A204.1 (cell line): ENCODE results near the gene SPP2.

Experiments
- FAIRE-seq: peaks from 2 replicates; lab custom pipeline; 2012; peaks lifted over from hg19 to GRCh38; lab: Jason Lieb, UNC

Gene SPP2, protein sequence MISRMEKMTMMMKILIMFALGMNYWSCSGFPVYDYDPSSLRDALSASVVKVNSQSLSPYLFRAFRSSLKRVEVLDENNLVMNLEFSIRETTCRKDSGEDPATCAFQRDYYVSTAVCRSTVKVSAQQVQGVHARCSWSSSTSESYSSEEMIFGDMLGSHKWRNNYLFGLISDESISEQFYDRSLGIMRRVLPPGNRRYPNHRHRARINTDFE

DNA sequence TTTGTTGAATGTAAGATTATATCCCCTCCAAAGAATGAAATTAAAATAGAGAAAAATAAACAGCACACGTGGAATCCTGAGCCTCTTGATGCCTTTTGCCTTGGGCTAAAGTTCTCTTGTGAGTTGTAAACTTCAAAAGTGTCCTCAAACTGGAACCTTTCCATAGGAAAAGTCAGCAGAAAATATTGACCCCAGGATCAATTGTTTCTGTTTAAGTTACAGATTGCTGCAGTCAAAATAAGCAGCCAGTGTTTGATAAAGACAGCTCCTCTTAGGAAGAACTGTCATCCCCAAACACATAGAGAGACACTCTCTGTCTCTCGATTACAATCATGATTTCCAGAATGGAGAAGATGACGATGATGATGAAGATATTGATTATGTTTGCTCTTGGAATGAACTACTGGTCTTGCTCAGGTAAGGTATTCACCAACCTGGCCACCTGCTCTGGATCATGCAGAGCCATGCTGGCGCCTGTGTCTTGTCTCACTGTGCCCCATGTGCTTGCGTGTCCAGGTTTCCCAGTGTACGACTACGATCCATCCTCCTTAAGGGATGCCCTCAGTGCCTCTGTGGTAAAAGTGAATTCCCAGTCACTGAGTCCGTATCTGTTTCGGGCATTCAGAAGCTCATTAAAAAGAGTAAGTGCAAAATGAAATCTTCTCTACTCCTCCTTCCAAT lies at the start of gene SPP2:
TSS of gene SPP2 (plus strand) at position 248 of the 681 bp plus-strand sequence. CDS start at position 333, 85 bp downstream.
- no peak for FAIRE-seq

DNA sequence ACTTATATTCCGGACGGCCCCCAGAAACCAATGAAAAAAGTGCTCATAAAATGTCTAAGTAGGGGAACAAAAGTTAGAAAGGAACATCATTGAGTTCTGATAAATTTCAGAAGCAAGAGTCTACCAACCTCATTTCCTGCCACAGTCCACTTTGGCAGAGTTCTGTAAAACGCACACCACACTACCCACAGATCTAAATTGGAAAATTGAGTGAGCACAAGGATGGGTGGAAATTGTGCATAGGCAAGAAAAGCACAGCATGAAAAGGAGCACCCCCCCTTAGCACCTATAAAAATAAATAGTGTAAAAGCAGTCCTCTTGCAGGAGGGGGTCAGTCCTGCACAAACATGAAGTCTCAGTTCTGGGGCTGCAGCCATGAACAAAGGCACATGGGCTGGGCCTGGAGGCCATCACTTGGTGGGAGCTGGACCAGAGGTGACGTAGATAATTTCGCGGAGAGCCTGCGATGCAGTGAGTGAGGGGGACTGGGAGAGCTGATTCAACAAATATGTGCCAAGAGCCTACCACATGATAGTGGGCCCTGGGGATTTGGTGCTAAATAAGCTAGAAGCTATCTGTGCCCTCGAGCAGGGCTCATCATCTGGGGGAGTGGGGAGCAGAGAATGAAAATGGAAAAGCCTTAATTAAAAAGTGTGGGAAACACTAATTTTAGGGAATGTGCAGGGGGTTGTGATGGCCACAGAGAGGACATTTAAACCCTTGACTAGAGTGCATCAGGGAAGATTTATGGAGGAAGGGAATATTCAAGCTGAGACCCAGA lies 48.9 kb upstream of the SPP2 start:
- no peak for FAIRE-seq

DNA sequence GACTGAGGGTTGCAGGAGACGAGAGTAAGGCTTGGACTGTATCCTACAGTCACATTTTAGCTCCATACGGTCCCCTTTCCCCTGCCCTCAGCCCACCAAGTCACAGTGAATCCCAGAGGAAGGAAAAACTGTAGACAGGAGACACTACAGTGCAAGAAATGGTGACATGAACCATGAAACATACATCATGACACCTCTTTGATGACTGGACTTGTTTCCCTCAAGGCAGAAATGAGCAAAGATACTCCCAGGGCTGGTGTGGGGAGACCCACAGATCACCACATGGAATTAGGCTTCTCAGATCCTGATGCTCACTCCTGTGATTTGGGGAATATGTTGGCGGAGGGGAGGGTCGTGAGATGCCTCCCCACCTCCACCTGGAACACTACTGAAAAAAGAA lies 48.2 kb upstream of the SPP2 start:
- no peak for FAIRE-seq

DNA sequence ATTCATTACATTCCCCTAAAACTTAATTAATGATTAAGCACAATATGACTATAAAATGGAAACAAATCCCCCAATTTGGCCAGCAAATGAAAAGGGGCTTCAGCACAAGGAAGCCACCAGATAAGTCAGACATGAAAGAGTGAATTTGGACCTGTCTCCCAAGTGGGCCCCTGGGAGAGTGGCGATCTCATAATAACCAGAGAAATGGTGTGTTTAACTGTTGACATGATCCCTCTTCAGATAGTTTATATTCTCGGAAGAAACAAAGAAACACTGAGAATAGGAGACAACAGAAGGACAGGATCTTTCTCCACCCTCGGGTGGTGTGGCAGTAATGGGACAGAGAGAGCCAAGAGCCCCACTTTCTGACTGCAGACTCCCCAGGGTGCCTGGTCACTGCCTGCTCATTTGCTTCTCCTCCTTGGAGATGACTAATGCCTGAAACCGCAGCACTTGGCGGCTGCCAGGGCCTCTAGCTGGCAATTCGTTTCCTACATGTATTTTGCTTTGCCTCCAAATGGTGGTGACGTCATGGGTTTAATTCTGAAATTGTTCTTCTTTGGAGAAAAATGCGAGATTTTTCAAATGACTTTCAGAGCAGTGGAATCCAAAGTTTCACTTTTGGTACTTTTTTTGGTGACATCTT lies 46.4 kb upstream of the SPP2 start:
- no peak for FAIRE-seq

DNA sequence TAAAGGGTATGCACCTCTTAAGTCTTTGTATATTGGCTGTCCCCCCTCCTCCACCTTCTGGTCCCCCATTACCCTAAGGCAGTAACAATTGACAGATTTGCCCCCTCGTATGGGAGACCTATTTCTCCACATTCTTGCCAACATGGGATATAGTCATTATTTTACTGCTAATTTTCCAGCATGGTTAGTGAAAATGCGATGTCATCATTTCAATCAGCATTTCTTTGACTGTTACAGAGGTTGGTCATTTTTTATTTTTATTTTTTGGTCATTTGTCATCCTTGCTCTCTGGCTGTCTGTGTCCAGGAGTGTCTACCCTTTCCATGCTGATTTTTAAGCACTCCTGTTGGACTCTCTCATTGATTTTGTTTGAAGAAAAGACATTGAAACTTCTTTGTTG lies 45.4 kb upstream of the SPP2 start:
- FAIRE-seq = no peak

DNA sequence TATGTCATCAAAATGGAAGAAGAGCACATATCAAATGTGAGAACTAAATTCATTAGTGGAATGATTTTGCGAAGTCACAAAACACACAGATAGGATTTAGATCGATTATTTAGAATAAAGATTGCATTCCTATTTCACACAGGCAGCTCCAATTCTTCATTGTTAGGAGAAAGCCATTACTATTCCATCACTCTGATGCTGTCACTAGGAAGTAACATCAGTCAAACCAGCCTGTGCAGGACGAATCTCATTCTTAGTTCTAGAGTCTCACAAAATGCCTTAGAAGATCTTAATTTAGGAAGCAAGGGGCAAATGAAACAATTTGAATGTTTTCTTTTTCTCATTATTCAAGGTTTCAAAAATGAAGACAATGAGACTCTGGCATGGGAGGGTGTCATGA lies 44.0 kb upstream of the SPP2 start:
- no peak for FAIRE-seq

DNA sequence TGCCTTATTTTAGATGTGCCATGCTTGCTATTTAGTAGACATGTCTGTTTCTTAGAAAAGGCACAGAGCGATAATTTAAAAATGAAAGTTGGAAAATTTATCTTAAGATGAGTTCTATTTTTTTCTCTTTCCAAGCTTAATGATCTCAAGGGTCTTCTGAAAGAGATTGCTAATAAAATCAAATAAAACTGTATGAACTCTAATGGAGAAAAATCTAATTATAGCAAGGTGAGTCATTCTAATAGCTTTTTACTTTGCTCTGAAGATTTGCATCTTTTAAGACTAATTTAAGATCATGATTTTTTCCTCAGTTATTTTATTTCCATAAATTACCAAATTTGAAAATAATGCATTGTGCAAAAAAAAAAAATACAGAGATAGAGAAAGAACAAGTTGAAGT lies 36.1 kb upstream of the SPP2 start:
- FAIRE-seq = no peak

DNA sequence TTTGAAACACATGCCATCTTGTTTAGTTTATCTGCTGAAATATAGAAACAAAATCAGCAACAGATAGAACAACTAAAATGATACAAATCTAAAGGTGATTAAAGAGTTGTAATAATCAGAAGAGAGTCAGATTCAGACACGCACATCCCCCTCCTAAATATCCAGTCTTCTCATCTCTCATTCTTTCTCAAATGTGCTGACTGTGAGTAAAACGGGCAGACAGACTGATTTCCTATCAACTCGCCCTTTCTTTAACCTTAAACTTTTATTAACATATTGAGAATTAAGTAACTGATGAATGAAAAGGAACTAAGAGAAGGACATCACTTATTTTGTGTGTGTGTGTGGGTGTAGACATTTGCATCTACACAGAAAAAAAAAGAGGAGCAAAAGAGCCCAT lies 34.6 kb upstream of the SPP2 start:
- no peak for FAIRE-seq

DNA sequence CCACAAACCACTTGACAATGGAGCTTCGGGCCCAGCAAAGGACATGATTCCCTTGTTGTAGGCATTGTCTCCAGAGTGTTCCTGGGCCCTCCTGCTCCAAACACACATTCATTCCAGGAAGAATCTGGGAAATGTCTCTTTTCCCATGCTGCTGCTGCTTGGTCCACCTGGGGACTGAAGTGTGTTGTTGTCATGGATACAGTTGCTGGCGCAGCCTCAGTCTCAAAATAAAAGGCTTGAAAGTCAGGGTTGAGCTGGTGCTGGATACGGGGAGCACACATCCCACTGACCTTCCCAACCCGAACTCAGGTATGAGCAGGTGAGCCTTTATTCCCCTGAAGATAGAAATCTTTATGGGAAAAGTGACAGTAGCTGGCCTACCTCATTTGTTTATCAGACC lies 30.6 kb upstream of the SPP2 start:
- no peak for FAIRE-seq

DNA sequence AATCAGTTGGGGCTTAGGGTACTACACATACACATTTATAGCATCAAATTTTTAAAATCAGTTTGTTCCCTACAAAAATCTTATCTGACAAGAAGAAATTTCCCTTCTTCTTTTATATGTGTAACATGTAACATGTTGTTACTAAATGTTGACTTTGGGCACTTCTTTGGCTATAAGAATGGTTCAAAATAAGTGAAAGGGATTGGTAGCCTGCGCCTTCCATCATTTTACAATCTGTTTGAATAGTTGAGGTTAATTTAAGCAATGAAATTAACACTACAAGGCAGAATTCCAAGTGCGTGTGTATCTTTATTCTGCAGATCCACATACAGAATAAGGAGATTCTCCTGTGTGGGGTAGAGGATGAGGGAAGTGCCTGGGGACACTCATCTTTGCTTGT lies 30.2 kb upstream of the SPP2 start:
- no peak for FAIRE-seq

DNA sequence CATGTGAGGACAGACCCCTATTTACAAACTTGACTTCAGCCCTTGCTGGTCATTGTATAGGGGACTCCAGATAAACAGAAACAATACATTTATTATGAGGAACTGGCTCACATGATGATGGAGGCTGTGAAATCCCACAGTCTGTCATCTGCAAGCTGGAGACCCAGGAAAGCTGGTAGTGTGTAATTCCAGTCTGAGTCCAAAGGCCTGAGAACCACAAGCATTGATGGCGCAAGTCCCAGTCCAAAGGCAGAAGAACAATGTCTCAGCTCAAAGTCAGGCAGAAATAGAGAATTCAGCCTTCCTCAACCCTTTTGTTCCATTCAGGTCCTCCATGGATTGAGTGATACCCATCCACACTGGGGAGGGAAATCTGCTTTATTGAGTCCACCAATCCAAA lies 28.1 kb upstream of the SPP2 start:
- no peak for FAIRE-seq

DNA sequence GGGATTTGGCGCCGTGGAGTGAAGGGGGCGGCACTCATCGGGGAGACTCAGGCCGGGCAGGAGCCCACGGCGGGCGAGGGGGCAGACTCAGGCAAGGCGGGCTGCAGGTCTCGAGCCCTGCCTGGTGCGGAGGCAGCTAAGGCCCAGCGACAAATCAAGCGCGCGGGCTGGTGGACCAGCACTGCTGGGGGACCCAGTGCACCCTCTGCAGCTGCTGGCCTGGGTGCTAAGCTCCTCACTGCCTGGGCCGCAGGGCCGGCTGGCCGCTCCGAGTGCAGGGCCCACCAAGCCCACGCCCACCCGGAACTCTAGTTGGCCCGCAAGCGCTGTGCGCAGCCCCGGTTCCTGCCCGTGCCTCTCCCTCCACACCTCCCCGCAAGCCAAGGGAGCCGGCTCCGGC lies 26.2 kb upstream of the SPP2 start:
- no peak for FAIRE-seq

DNA sequence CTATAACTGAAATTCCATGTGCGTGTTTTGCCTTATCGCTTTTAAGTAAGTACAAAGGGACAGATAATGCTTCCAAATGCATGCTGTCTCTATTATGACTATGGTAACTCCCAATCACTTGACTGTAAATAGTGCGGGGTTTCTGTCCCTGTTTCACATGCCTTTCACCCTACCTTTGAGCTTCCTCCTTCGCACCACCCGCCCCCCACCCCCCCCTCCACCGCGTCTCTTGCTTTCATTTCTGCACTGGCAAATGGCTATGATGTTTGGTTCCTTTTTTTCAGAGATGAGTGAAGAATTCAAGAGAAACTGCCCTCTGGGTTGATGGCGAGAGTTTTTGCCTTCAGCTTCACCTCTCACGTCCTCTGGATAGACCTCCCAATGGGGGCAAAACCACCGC lies 25.0 kb upstream of the SPP2 start:
- no peak for FAIRE-seq

DNA sequence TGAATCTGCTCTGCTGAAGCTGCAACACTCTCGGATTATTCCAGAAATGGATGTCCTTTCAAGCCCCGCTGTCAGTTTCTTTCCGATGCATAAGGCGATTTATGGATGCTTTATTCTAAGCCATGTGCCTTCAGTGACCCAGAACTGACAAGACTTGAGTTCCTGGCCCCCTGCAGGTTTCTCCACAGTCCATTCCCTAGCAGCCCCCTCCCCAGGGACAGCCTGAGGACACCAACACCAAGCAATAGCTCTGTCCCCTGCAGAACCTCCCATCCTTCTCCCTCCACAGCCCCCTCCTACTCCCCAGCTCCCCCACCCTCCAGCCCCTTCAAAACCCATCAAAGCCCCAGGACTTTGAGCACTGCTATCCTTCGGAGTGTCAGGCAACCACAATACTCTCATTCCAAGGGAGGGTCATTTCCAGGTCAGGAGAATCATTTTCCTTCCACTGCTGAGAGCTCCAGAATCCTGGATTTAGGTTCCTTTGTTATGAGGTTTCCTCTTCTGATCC lies 24.6 kb upstream of the SPP2 start:
- FAIRE-seq = no peak

DNA sequence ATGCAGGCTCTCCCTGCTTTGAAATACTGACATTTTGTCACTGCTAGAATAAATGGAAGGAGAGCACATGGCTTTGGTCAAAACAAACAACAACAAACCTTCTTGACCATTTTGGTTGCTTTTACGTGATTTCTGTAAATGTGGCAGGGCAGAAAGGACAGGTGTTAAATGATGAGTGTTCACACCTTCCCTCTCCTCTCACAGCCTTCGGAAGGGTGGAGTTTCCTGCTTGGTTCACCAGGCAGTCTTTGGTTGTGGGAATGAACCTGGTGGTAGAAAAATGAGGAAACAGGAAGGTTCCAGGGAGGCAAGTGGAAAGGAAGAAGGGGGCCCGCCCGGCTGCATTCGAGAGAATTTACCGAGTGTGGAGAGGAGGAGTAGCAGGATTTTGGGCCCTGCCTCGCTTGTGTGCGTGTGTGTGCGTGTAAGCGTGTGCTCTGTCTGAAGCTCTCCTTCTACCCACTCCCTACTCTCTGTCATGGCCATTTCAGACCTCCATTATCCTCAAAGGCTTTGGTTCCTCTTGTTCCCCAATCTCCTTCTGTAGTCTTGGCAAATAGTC lies 23.7 kb upstream of the SPP2 start:
- FAIRE-seq = no peak

DNA sequence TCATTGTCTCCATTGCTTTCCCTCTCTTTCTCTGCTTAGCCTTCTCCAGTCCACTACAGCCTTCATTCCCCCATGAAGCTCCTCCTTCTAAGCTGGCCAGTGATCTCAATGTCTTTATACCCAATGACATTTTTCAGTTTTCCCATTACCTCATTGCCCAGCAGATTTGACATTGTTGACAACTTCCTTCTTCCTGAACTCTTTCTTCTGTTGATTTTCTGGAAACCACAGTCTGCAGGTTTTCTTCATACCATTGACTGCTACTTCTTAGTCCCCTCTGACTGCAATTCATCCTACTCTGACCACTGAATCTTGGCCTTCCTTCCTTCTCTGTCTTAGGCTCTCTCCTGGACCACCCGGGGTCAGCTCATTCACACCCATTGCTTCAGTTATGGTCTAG lies 22.9 kb upstream of the SPP2 start:
- FAIRE-seq = no peak

DNA sequence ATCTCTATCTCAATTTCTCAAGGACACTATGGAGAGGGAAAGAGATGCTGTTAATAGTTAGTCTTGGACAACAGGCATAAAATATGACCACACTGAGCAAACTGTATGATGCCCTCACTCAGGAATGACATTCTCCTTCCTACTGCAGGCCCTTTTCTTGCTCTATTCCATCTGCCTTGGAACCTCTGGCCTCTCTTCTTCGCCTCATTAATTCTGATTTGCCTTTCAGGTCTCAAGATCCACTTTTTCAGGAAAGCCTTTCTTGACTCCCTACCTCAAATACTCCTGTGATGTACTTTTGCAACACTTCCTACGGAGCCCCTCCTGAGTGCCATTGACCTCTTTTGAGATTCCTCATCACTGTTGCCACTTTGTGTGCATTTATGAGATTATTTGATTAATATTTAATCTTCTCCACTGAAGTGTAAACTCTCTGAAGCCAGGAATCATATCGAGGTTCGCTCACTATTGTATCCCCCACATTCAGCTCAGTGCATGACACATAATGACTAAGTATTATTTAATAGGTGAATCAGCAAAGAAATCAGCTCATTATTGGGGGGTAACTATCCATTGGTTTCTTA lies 21.3 kb upstream of the SPP2 start:
- no peak for FAIRE-seq

DNA sequence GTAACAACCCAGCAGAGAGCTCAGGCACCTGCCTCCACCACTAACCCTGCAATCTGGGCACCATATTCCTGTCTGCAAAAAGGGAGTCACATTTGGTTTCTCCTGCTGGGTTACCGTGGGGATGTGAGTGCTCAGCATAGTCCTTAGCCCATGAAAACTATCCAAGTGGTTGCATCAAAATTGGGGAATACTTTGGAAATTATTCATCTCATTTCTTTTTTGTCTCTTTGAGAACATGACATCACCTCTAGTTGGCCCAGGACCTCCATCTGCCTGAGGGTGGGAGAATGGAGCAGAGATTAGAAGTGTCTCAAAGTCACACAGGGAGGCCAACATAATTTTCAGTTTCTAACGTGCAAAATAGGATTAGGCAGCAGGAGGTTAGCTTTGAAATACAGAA lies 19.3 kb upstream of the SPP2 start:
- no peak for FAIRE-seq

DNA sequence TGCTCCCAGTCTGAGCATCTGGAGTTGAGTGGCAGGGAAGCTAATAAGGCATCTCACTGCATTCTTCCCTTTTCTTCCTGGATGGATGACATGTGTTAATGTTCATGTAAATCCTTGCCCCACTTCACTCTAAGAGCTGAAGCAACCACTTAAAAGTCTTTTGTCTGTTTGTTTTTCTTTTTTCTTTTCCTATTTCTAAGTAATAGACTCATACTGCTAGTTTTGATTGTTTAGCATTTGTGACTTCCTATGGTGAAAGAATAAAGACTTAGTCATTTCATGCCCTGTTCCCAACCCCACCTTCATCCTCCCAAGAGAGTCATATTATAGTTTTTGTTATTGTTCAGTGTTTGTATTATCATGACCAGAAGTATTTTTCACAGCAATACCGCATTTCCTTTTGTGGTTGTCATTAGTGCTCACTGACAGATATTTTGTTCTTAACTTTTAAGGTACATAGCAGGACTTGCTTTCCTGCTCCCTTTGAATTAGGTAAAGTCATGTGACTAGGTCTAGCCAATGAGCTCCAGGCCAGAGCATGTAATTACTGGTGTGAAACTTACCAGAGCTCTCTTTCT lies 18.1 kb upstream of the SPP2 start:
- no peak for FAIRE-seq

DNA sequence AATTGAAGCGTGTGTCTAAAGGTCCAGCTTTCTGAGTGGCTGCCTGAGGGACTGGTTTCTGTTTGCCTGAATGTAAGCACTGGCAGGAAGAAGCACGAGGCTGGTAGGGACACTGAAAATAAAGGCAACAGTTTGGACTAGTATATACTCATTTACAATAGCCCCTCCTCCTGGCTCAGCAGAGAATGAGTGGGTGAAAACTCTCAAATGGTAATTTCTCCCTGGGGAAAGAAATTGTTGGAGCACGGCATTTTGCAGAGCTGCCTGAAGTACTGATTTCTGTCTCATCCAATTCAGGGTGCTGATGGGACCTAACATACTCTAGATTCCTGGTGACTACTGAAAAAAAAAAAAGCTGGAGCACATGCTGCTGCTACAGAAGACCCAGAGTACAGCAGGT lies 17.3 kb upstream of the SPP2 start:
- no peak for FAIRE-seq

DNA sequence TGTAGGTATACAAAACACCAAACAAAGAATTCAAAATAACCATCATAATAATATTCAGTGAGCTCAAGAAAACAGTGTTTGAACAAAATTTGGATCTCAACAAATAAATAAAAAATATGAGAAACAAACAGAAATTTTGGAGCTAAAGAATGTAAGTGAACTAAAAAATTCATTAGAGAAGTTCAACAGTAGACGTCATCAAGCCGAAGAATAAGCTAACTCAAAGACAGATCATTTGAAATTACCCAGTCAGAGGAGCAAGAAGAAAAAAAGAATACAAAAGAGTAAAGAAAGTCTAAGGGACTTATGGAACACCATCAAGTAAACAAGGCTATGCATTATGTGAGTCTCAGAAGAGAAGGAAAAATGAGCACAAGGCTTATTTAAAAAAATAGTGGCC lies 16.6 kb upstream of the SPP2 start:
- FAIRE-seq = no peak
